ENCODE measurements around the gene TAMM41. TPM values are rescaled to one million over a fixed set of nuclear protein-coding genes. Genes with fewer than 3 reads are reported as not detected.

Gene TAMM41
- total RNA-seq, 1 experiment from 2014 or later = 19.7 TPM

DNA sequence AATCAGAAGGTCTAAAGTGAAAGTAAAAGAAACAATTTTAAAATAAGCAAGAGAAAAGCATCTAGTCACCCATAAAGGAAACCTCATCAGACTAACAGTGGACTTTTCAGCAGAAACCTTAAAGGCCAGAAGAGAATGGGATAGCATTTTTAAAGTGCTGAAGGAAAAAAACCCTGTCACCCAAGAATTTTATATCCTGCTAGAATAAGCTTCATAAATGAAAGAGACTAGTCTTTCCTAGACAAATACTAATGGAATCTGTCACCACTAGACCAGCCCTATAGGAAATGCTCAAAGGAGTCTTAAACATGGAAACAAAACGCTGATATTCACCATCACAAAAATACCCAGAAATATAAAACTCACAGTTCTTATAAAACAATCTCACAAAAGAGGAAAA lies 46.9 kb downstream of the TAMM41 start:
- Mint-ChIP-seq H3K4me1 (ENCODE audit: low read depth, unreplicated experiment) (no peaks in the 10 kb centered on the region), H3K36me3 (ENCODE audit: insufficient read depth, unreplicated experiment) (peaks cover 37% of the 10 kb centered on the region), H3K27ac (ENCODE audit: unreplicated experiment) (no peak overlapping the region), H3K9me3 (ENCODE audit: unreplicated experiment) (peaks cover 11% of the 10 kb centered on the region), H3K27me3 (ENCODE audit: insufficient read depth, unreplicated experiment) (no peaks in the 10 kb centered on the region), H3K4me3 (ENCODE audit: unreplicated experiment) (no peak overlapping the region)
- TF ChIP-seq, protein P1, sequence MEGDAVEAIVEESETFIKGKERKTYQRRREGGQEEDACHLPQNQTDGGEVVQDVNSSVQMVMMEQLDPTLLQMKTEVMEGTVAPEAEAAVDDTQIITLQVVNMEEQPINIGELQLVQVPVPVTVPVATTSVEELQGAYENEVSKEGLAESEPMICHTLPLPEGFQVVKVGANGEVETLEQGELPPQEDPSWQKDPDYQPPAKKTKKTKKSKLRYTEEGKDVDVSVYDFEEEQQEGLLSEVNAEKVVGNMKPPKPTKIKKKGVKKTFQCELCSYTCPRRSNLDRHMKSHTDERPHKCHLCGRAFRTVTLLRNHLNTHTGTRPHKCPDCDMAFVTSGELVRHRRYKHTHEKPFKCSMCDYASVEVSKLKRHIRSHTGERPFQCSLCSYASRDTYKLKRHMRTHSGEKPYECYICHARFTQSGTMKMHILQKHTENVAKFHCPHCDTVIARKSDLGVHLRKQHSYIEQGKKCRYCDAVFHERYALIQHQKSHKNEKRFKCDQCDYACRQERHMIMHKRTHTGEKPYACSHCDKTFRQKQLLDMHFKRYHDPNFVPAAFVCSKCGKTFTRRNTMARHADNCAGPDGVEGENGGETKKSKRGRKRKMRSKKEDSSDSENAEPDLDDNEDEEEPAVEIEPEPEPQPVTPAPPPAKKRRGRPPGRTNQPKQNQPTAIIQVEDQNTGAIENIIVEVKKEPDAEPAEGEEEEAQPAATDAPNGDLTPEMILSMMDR (IDR thresholded peaks at IDR 0.05; ENCODE audit: insufficient read depth in 1 of 2, low read depth in 1 of 2, low read length in 1 of 2, severe bottlenecking in 1 of 2, unreplicated experiment in 1 of 2) = no peak
- Histone ChIP-seq H3K36me3 (ENCODE audit: control insufficient read depth, insufficient read depth, low read length) (peaks cover 3% of the 10 kb centered on the region; the same call in 1 of the 2 replicates), H3K4me3 (ENCODE audit: low read depth, low read length) (no peak overlapping the region), H3K9me3 (no peaks in the 10 kb centered on the region), H3K4me1 (no peaks in the 10 kb centered on the region), H3K27me3 (replicated peaks; ENCODE audit: control insufficient read depth, insufficient read depth, low read length) (no peaks in the 10 kb centered on the region)
- intact Hi-C loops (cut with micrococcal nuclease; ENCODE audit: unreplicated experiment) = no loop called here
- POLR2A ChIA-PET = no interaction called here
- no TSS peak for BruUV-seq (replicated peaks)
- DNase-seq = no peak
- CTCF ChIA-PET = no interaction called here

DNA sequence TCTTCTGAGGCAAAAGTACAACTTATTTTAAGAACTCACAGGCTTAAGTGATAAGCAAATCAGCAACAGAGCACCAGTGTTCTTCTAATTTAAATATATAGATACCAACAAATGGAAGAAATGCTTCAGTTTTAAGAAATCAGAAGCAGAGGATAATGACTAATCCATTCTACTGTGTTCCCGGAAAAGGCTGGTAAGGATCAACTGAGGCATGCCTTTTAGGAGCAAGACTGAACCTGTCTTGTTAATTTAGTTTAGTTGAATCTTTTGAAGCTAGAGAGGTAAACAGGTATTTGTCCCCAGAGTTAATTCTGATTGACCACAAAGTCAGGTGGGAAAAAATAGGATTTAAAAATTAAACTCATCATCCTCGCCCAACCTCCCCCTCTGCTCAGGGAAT lies 51.8 kb downstream of the TAMM41 start:
- no peak overlapping the region for H3K27ac Mint-ChIP-seq (ENCODE audit: unreplicated experiment)
- BruUV-seq (replicated peaks) = no TSS peak
- H3K27me3 Mint-ChIP-seq (ENCODE audit: insufficient read depth, unreplicated experiment) = no peaks in the 10 kb centered on the region
- DNase-seq = no peak
- Histone ChIP-seq H3K9me3 (no peaks in the 10 kb centered on the region), H3K4me1 (no peaks in the 10 kb centered on the region), H3K4me3 (ENCODE audit: low read depth, low read length) (no peak overlapping the region), H3K36me3 (ENCODE audit: control insufficient read depth, insufficient read depth, low read length) (no peaks in the 10 kb centered on the region; the same call in 1 of the 2 replicates), H3K27me3 (replicated peaks; ENCODE audit: control insufficient read depth, insufficient read depth, low read length) (no peaks in the 10 kb centered on the region)
- ChIA-PET CTCF (no interaction called here), POLR2A (no interaction called here)
- H3K9me3 Mint-ChIP-seq (ENCODE audit: unreplicated experiment) = no peaks in the 10 kb centered on the region
- TF ChIP-seq, protein P1 (IDR thresholded peaks at IDR 0.05; ENCODE audit: insufficient read depth in 1 of 2, low read depth in 1 of 2, low read length in 1 of 2, severe bottlenecking in 1 of 2, unreplicated experiment in 1 of 2) = no peak
- intact Hi-C loops (cut with micrococcal nuclease; ENCODE audit: unreplicated experiment) = no loop called here
- H3K4me1 Mint-ChIP-seq (ENCODE audit: low read depth, unreplicated experiment) = no peaks in the 10 kb centered on the region
- no peak overlapping the region for H3K4me3 Mint-ChIP-seq (ENCODE audit: unreplicated experiment)
- peaks cover 15% of the 10 kb centered on the region for H3K36me3 Mint-ChIP-seq (ENCODE audit: insufficient read depth, unreplicated experiment)

DNA sequence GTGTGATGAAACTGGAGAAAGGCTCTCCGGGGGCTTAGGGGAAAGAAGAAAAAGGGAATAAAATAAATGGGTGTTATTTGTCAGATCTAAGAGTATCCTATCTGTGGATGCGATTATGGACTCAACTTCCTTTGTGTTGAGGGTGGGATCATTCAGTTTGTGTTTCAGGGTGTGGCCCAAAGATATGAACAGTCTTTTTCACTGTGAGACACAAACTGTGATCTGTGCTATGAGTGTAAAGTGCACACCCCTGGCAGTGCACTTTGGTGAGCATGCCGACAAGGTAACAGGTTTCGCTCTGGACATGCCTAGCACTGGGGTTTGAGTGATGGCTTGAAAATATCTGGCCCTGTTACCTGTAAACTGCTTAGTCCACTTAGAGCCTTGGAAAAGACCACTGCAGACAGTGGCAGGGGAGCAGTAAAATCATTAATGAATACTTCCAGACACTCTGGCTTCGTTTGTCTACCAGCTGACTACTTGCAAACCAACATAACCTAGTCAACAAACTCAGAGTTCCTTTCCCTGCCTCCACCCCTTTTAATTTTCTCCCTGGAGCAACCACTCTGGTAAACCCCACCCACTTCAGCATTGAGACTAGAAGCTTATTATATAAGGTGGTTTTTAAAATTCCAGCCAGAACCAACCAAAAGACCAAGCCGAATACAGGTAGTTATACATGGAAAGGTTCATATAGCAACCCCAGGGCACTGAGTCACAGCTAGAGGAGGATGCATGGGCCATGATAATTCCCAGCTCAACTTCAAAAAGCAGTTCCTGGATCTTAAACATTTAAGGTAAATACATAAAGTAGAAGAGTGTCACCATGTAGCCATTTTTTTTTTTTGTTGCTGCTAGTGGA lies 55.1 kb downstream of the TAMM41 start:
- intact Hi-C loops (cut with micrococcal nuclease; ENCODE audit: unreplicated experiment) = no loop called here
- POLR2A ChIA-PET = no interaction called here
- H3K4me3 Mint-ChIP-seq (ENCODE audit: unreplicated experiment) = no peak overlapping the region
- no peak overlapping the region for H3K27ac Mint-ChIP-seq (ENCODE audit: unreplicated experiment)
- Histone ChIP-seq H3K4me1 (no peaks in the 10 kb centered on the region), H3K4me3 (ENCODE audit: low read depth, low read length) (no peak overlapping the region), H3K27me3 (replicated peaks; ENCODE audit: control insufficient read depth, insufficient read depth, low read length) (no peaks in the 10 kb centered on the region), H3K9me3 (no peaks in the 10 kb centered on the region), H3K36me3 (ENCODE audit: control insufficient read depth, insufficient read depth, low read length) (peaks cover 3% of the 10 kb centered on the region)
- no TSS peak for BruUV-seq (replicated peaks)
- TF ChIP-seq, protein P1 (IDR thresholded peaks at IDR 0.05; ENCODE audit: insufficient read depth in 1 of 2, low read depth in 1 of 2, low read length in 1 of 2, severe bottlenecking in 1 of 2, unreplicated experiment in 1 of 2) = no peak
- peaks cover 16% of the 10 kb centered on the region for H3K36me3 Mint-ChIP-seq (ENCODE audit: insufficient read depth, unreplicated experiment)
- CTCF ChIA-PET = no interaction called here
- H3K9me3 Mint-ChIP-seq (ENCODE audit: unreplicated experiment) = no peaks in the 10 kb centered on the region
- H3K27me3 Mint-ChIP-seq (ENCODE audit: insufficient read depth, unreplicated experiment) = no peaks in the 10 kb centered on the region
- no peaks in the 10 kb centered on the region for H3K4me1 Mint-ChIP-seq (ENCODE audit: low read depth, unreplicated experiment)
- DNase-seq = no peak
